Measurements from ENCODE around the gene JAM2. TPM values are rescaled to one million over a fixed set of nuclear protein-coding genes. Genes with fewer than 3 reads are reported as not detected.
A peak's percentile ranks its signal among the peaks of the same experiment; 100 is the strongest.

JAM2 gene
- total RNA-seq, 1 experiment from 2014 or later = 2.6 TPM

DNA sequence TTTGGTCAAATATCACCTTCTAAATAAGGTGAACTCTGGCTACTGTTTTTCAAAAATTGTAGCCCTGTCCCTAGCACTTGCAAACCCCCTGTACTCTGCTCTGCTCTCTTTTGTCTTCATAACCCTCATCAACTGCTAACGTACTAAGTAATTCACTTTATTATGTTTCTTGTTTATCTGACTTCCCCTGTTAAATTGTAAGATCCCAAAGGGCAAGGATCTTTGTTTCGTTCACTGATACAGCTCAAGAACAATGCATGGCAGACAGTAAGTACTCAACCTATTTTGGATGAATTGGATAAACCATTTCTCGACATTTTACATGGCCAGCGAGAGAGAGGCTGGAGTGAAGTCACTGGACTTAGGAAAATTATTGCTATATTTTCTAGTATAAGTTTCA is 48.7 kb downstream of the JAM2 start:
- no peak overlapping the region for H4K5ac ChIP-seq (ENCODE audit: insufficient read length, low read depth, low read length)
- H3K79me2 ChIP-seq (ENCODE audit: insufficient read depth, low read length) = no peaks in the 10 kb centered on the region
- H2BK12ac ChIP-seq (ENCODE audit: insufficient read length, low read depth, low read length) = no peak overlapping the region
- H3K9ac ChIP-seq (ENCODE audit: extremely low read depth, insufficient read length, low read length) = no peak overlapping the region
- no peaks in the 10 kb centered on the region for H3K23me2 ChIP-seq (ENCODE audit: insufficient read length, low read depth, low read length, poor library complexity, severe bottlenecking)
- WGBS (ENCODE audit: extremely low coverage, insufficient read length, low lambda C conversion rate) = no CpG with 5 or more reads among the region's 4 CpGs
- no peak overlapping the region for H3K27ac ChIP-seq (ENCODE audit: insufficient read length, low read depth, low read length)
- H3K4me2 ChIP-seq (ENCODE audit: insufficient read depth, insufficient read length, low read length) = no peak overlapping the region
- H3K14ac ChIP-seq (ENCODE audit: insufficient read depth, low read length) = no peak overlapping the region
- no peaks in the 10 kb centered on the region for H3K27me3 ChIP-seq (ENCODE audit: insufficient read depth, low read length)
- H3K4me1 ChIP-seq (ENCODE audit: insufficient read depth, low read length) = no peaks in the 10 kb centered on the region
- TF ChIP-seq, protein P1, sequence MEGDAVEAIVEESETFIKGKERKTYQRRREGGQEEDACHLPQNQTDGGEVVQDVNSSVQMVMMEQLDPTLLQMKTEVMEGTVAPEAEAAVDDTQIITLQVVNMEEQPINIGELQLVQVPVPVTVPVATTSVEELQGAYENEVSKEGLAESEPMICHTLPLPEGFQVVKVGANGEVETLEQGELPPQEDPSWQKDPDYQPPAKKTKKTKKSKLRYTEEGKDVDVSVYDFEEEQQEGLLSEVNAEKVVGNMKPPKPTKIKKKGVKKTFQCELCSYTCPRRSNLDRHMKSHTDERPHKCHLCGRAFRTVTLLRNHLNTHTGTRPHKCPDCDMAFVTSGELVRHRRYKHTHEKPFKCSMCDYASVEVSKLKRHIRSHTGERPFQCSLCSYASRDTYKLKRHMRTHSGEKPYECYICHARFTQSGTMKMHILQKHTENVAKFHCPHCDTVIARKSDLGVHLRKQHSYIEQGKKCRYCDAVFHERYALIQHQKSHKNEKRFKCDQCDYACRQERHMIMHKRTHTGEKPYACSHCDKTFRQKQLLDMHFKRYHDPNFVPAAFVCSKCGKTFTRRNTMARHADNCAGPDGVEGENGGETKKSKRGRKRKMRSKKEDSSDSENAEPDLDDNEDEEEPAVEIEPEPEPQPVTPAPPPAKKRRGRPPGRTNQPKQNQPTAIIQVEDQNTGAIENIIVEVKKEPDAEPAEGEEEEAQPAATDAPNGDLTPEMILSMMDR (conservative IDR thresholded peaks at IDR 0.05) = no peak
- no peaks in the 10 kb centered on the region for H3K9me3 ChIP-seq (ENCODE audit: control insufficient read depth, low read depth, low read length)
- H2BK20ac ChIP-seq (ENCODE audit: low read depth, low read length, poor library complexity, severe bottlenecking) = no peak overlapping the region
- H2AK5ac ChIP-seq (ENCODE audit: insufficient read length, low read length) = no peak overlapping the region
- H3K4me1 Mint-ChIP-seq = peaks cover 0 to 3% of the 10 kb centered on the region in 2 experiments; a peak in 2 of 4 replicates
- no peak overlapping the region for H3K4ac ChIP-seq (ENCODE audit: low read depth, low read length)
- no peak overlapping the region for H3K18ac ChIP-seq (ENCODE audit: insufficient read length, low read depth, low read length)
- no peak overlapping the region for H3K4me3 Mint-ChIP-seq
- no peak overlapping the region for H3K23ac ChIP-seq (ENCODE audit: insufficient read length, low read depth, low read length)
- H3K9me3 Mint-ChIP-seq = no peaks in the 10 kb centered on the region
- no peak overlapping the region for H3T11ph ChIP-seq (ENCODE audit: low read length)
- H2BK15ac ChIP-seq (ENCODE audit: low read depth, low read length) = no peak overlapping the region
- no peaks in the 10 kb centered on the region for H4K20me1 ChIP-seq (ENCODE audit: control insufficient read depth, insufficient read depth, insufficient read length)
- H4K8ac ChIP-seq (replicated peaks; ENCODE audit: insufficient read length, low read depth, low read length) = no peak overlapping the region
- H2BK5ac ChIP-seq (ENCODE audit: insufficient read length, low read length) = no peak overlapping the region
- no peak for DNase-seq
- 0 out of 7 replicates have a peak overlapping the region, but pooled peaks of 1 of the 3 experiments have one; percentile 30 for H3K27ac Mint-ChIP-seq
- H3K79me1 ChIP-seq (ENCODE audit: insufficient read depth, low read depth, low read length, poor library complexity, severe bottlenecking) = no peaks in the 10 kb centered on the region
- no peak overlapping the region for H2BK120ac ChIP-seq (ENCODE audit: low read depth, low read length, poor library complexity, severe bottlenecking)
- no peaks in the 10 kb centered on the region for H3K36me3 Mint-ChIP-seq (ENCODE audit: insufficient read depth in 1 of 3, low read depth in 3 of 3)
- H3K56ac ChIP-seq (ENCODE audit: insufficient read length, low read depth, low read length) = no peak overlapping the region
- no peak overlapping the region for H4K91ac ChIP-seq (ENCODE audit: insufficient read length, low read depth, low read length)
- no peaks in the 10 kb centered on the region for H3K27me3 Mint-ChIP-seq (ENCODE audit: low read depth)
- no peak overlapping the region for H2AFZ ChIP-seq (ENCODE audit: low read length)
